Kidney (tissue), 22 donors: ENCODE results near the gene POLR2J3. TPM values are rescaled to one million over a fixed set of nuclear protein-coding genes. Genes with fewer than 3 reads are reported as not detected.
A peak's percentile ranks its signal among the peaks of the same experiment; 100 is the strongest.
"Not testable (repeated sequence)": the region's sequence is repeated elsewhere in the genome, so short reads cannot be mapped to it uniquely, and the experiment has no call there.

Experiments used
- DNase-seq, 5 donors: peaks; one replicate each; pipeline ENCODE4 v3.0.0-alpha.2; 2013 to 2020
- FAIRE-seq: peaks from 2 replicates; lab custom pipeline; 2012; peaks lifted over from hg19 to GRCh38; lab: Jason Lieb, UNC
- H3K27ac ChIP-seq, 2 donors: one replicate each; pipeline ENCODE4 v1.7.0; 2013; ENCODE audit warnings: low read depth in 2 of 2, low read length in 2 of 2, inconsistent platforms in 1 of 2
- H3K27me3 ChIP-seq: one replicate; pipeline ENCODE4 v1.7.1; 2013; ENCODE audit warnings: low read length, inconsistent platforms; ENCODE audit not compliant: control insufficient read depth, insufficient read depth
- H3K36me3 ChIP-seq, 3 donors: one replicate each; pipeline versions ENCODE4 v1.7.0 to v1.7.1; 2013; ENCODE audit warnings: low read length in 3 of 3, control low read depth in 1 of 3, inconsistent platforms in 1 of 3; ENCODE audit not compliant: insufficient read depth in 3 of 3, control insufficient read depth in 2 of 3
- H3K4me1 ChIP-seq, 3 donors: one replicate each; pipeline versions ENCODE4 v1.7.0 to v1.7.1; 2013; ENCODE audit warnings: low read length in 3 of 3, inconsistent platforms in 1 of 3, low read depth in 1 of 3; ENCODE audit not compliant: control insufficient read depth in 2 of 3, insufficient read depth in 2 of 3
- H3K4me3 ChIP-seq, 3 donors: one replicate each; pipeline versions ENCODE4 v1.7.0 to v1.8.1; 2013; ENCODE audit warnings: low read length in 3 of 3, control low read depth in 1 of 3, inconsistent platforms in 1 of 3
- H3K9ac ChIP-seq, 3 donors: one replicate each; pipeline versions ENCODE4 v1.7.0 to v1.7.1; 2013; ENCODE audit warnings: low read length in 3 of 3, control low read depth in 1 of 3, inconsistent platforms in 1 of 3
- H3K9me3 ChIP-seq, 3 donors: one replicate each; pipeline versions ENCODE4 v1.7.0 to v1.7.1; 2013; ENCODE audit warnings: low read length in 3 of 3, control low read depth in 1 of 3, inconsistent platforms in 1 of 3; ENCODE audit not compliant: control insufficient read depth in 2 of 3, insufficient read depth in 1 of 3
- CTCF ChIP-seq: IDR thresholded peaks from 3 replicates; pipeline ENCODE4 v1.5.1; 2012; ENCODE audit warnings: mild to moderate bottlenecking, moderate library complexity, borderline replicate concordance; ENCODE audit not compliant: insufficient read depth; ENCODE audit errors: extremely low read depth
- intact Hi-C: fragments of 100-400 bp; cut with DNase I; formaldehyde crosslinking; loops from one replicate; pipeline ENCODE4 v1.11.1; 2022
- long read RNA-seq, 10 donors: library from polyadenylated mRNA in 1 of 10; unstranded in 1 of 10; transcript quantifications; one replicate each; pipeline ENCODE4 v2.0.0 and lab custom pipeline, GENCODE V29; 2021 to 2026
- polyA plus RNA-seq: library from polyadenylated mRNA; stranded (reverse); fragments of 350-450 nt; fragmentation: Illumina TruSeq; extraction: RNeasy Lipid Tissue Mini Kit (QIAGEN cat#74804); gene quantifications from one replicate; pipeline ENCODE4 v1.2.3, GENCODE V29; 2014; ENCODE audit warnings: low read depth, low replicate concordance; ENCODE audit not compliant: insufficient read depth
- total RNA-seq: library from RNA; stranded (reverse); fragmentation: NEBNext Ultra II Directional; extraction: Animal tissue kit (Norgen Biotek cat#: 25700); gene quantifications from one replicate; pipeline ENCODE4 v1.2.1, GENCODE V29; 2021
- donor health status: control.
- donor health status: control.
- donor health status: control.
- donor health status: control.
- donor health status: control.
- donor health status: DM: yes; HTN: yes; CAD: no.
- donor health status: Normal renal cell carcinoma (clear cell type).

Gene POLR2J3
- 48.0 TPM for total RNA-seq
- 70.8 TPM for polyA plus RNA-seq
- long read RNA-seq, donor 1, full-length matches to known transcripts: 7 of 7 reads
- long read RNA-seq, donor 1, partial matches to known transcripts: 0 of 7 reads
- long read RNA-seq, donor 1, other reads (novel, unspliced or antisense): 0 of 7 reads
- long read RNA-seq, donor 2, partial matches to known transcripts: 0 of 4 reads
- long read RNA-seq, donor 2, other reads (novel, unspliced or antisense): 0 of 4 reads
- long read RNA-seq, donor 3, full-length matches to known transcripts: 6 of 6 reads
- long read RNA-seq, donor 3, partial matches to known transcripts: 0 of 6 reads
- long read RNA-seq, donor 3, other reads (novel, unspliced or antisense): 0 of 6 reads
- long read RNA-seq, donor 4, full-length matches to known transcripts: 3 of 3 reads
- long read RNA-seq, donor 4, partial matches to known transcripts: 0 of 3 reads
- long read RNA-seq, donor 4, other reads (novel, unspliced or antisense): 0 of 3 reads
- long read RNA-seq, donor 5, full-length matches to known transcripts: 2 of 2 reads
- long read RNA-seq, donor 5, partial matches to known transcripts: 0 of 2 reads
- long read RNA-seq, donor 5, other reads (novel, unspliced or antisense): 0 of 2 reads
- long read RNA-seq, donor 6, full-length matches to known transcripts: 5 of 5 reads
- long read RNA-seq, donor 6, partial matches to known transcripts: 0 of 5 reads
- long read RNA-seq, donor 6, other reads (novel, unspliced or antisense): 0 of 5 reads
- long read RNA-seq, donor 7, full-length matches to known transcripts: 5 of 9 reads
- long read RNA-seq, donor 7, partial matches to known transcripts: 1 of 9 reads
- long read RNA-seq, donor 7, other reads (novel, unspliced or antisense): 3 of 9 reads
- long read RNA-seq, donor 8, full-length matches to known transcripts: 3 of 3 reads
- long read RNA-seq, donor 8, partial matches to known transcripts: 0 of 3 reads
- long read RNA-seq, donor 8, other reads (novel, unspliced or antisense): 0 of 3 reads
- long read RNA-seq, donor 9, full-length matches to known transcripts: 7 of 7 reads
- long read RNA-seq, donor 9, partial matches to known transcripts: 0 of 7 reads
- long read RNA-seq, donor 9, other reads (novel, unspliced or antisense): 0 of 7 reads
- long read RNA-seq, donor 10, full-length matches to known transcripts: 7 of 7 reads
- long read RNA-seq, donor 10, partial matches to known transcripts: 0 of 7 reads
- long read RNA-seq, donor 10, other reads (novel, unspliced or antisense): 0 of 7 reads

GRCh38 chr7:102572261-102573239, at the start of gene POLR2J3:
Gene POLR2J3 (minus strand): TSS chr7:102572583. CDS start chr7:102572521, 62 bp downstream.
- H3K27me3 ChIP-seq, FAIRE-seq, H3K4me1 ChIP-seq, intact Hi-C loops, H3K27ac ChIP-seq, H3K9me3 ChIP-seq, H3K36me3 ChIP-seq: not testable (repeated sequence)
- peak; percentile 97 to 100 (median 97) for DNase-seq
- Histone ChIP-seq H3K9ac (peak within 1 kb of the TSS in 2 of 3 donors; percentile 62 to 71), H3K4me3 (peak within 1 kb of the TSS; percentile 61 to 77 (median 75))
- peak; percentile 65 for TF ChIP-seq CTCF

GRCh38 chr7:102618122-102618521, 45.7 kb upstream of the POLR2J3 start:
- H3K36me3 ChIP-seq, FAIRE-seq, intact Hi-C loops, H3K9ac ChIP-seq, H3K27me3 ChIP-seq, H3K27ac ChIP-seq, H3K4me1 ChIP-seq, H3K4me3 ChIP-seq, H3K9me3 ChIP-seq: not testable (repeated sequence)
- peak in 2 of 5 donors; percentile 0 to 40 for DNase-seq

- H3K27me3 ChIP-seq, H3K4me1 ChIP-seq, H3K27ac ChIP-seq, FAIRE-seq, H3K36me3 ChIP-seq, H3K9me3 ChIP-seq, H3K9ac ChIP-seq, intact Hi-C loops, H3K4me3 ChIP-seq: not testable (repeated sequence)
- peak; percentile 34 to 91 (median 52) for DNase-seq
Measured at GRCh38 chr7:102616507-102617125, 44.2 kb upstream of the POLR2J3 start, which contains the start of gene RASA4. Gene RASA4 (minus strand): TSS chr7:102616756. CDS start chr7:102616689, 67 bp downstream.

- H3K9me3 ChIP-seq, H3K9ac ChIP-seq, H3K27ac ChIP-seq, H3K36me3 ChIP-seq, H3K4me3 ChIP-seq, H3K4me1 ChIP-seq, H3K27me3 ChIP-seq, FAIRE-seq, DNase-seq, intact Hi-C loops: not testable (repeated sequence)
Measured at GRCh38 chr7:102615930-102616329, 43.5 kb upstream of the POLR2J3 start.

- H3K9me3 ChIP-seq, H3K9ac ChIP-seq, H3K4me3 ChIP-seq, H3K36me3 ChIP-seq, FAIRE-seq, H3K27me3 ChIP-seq, intact Hi-C loops, H3K27ac ChIP-seq, DNase-seq, H3K4me1 ChIP-seq: not testable (repeated sequence)
Measured at GRCh38 chr7:102614873-102615272, 42.5 kb upstream of the POLR2J3 start.

- H3K9me3 ChIP-seq, H3K4me1 ChIP-seq, DNase-seq, FAIRE-seq, H3K4me3 ChIP-seq, H3K27me3 ChIP-seq, H3K9ac ChIP-seq, intact Hi-C loops, H3K27ac ChIP-seq, H3K36me3 ChIP-seq: not testable (repeated sequence)
Measured at GRCh38 chr7:102614346-102614697, 41.9 kb upstream of the POLR2J3 start.
